LNCaP clone FGC (cell line): ENCODE results near the gene AHDC1.

Experiments used
- DNase-seq: peaks from one replicate; pipeline ENCODE4 v3.0.0-alpha.2; 2011; ENCODE audit warnings: low read depth
- H3K4me3 ChIP-seq: 2 replicates; pipeline ENCODE4 v1.5.1; 2011; ENCODE audit warnings: mild to moderate bottlenecking, low read depth, low read length, control low read depth
- CTCF ChIP-seq: IDR thresholded peaks from 2 replicates; pipeline ENCODE4 v1.5.1; 2012; ENCODE audit warnings: mild to moderate bottlenecking; ENCODE audit not compliant: control insufficient read depth, insufficient read depth; ENCODE audit errors: extremely low read depth

The AHDC1 gene

GRCh38 chr1:27560268-27561123 is 43.4 kb downstream of the AHDC1 start:
- TF ChIP-seq CTCF = no peak
- DNase-seq = no peak
- no peak overlapping the region for H3K4me3 ChIP-seq

GRCh38 chr1:27559466-27560030 is 44.4 kb downstream of the AHDC1 start:
- H3K4me3 ChIP-seq = no peak overlapping the region
- TF ChIP-seq CTCF = no peak
- DNase-seq = no peak

GRCh38 chr1:27557596-27558340 is 46.2 kb downstream of the AHDC1 start:
- TF ChIP-seq CTCF = no peak
- no peak for DNase-seq

GRCh38 chr1:27556781-27557595 is 47.0 kb downstream of the AHDC1 start:
- H3K4me3 ChIP-seq = no peak overlapping the region
- peak; percentile 85 for TF ChIP-seq CTCF
- DNase-seq = no peak

More at GRCh38 chr1:27557596-27558340, 46.2 kb downstream of the AHDC1 start:
- no peak overlapping the region for H3K4me3 ChIP-seq

- no peak overlapping the region for H3K4me3 ChIP-seq
- no peak for TF ChIP-seq CTCF
- no peak for DNase-seq
Measured at GRCh38 chr1:27556435-27556780, 47.5 kb downstream of the AHDC1 start.

GRCh38 chr1:27555700-27556424 is 48.1 kb downstream of the AHDC1 start:
- no peak for TF ChIP-seq CTCF
- no peak for DNase-seq
- no peak overlapping the region for H3K4me3 ChIP-seq
